Posterior vena cava (tissue), 2 donors: ENCODE results near the gene CDC14A. TPM values are rescaled to one million over a fixed set of nuclear protein-coding genes. Genes with fewer than 3 reads are reported as not detected.

ENCODE experiments used
- DNase-seq: peaks from one replicate; pipeline ENCODE4 v3.0.0-alpha.2; 2020; ENCODE audit warnings: low spot score
- intact Hi-C, 2 donors: fragments of 100-400 bp; cut with DNase I; formaldehyde crosslinking; loops; one replicate each; pipeline versions ENCODE4 v1.14.1 to v1.14.2; 2022 to 2023
- long read RNA-seq, 2 donors: library from polyadenylated mRNA; unstranded; transcript quantifications; one replicate each; pipeline ENCODE4 v2.0.0, GENCODE V29; 2020 to 2021
- total RNA-seq, 2 donors: library from RNA; stranded (reverse); fragmentation: NEBNext Ultra II Directional; extraction: Animal tissue kit (Norgen Biotek cat#: 25700); gene quantifications; one replicate each; pipeline ENCODE4 v1.2.1, GENCODE V29; 2021
- donor health status: DM: yes; HTN: yes; CAD: no.
- donor health status: DM: yes; HTN: yes; CAD: no.

The CDC14A gene, protein sequence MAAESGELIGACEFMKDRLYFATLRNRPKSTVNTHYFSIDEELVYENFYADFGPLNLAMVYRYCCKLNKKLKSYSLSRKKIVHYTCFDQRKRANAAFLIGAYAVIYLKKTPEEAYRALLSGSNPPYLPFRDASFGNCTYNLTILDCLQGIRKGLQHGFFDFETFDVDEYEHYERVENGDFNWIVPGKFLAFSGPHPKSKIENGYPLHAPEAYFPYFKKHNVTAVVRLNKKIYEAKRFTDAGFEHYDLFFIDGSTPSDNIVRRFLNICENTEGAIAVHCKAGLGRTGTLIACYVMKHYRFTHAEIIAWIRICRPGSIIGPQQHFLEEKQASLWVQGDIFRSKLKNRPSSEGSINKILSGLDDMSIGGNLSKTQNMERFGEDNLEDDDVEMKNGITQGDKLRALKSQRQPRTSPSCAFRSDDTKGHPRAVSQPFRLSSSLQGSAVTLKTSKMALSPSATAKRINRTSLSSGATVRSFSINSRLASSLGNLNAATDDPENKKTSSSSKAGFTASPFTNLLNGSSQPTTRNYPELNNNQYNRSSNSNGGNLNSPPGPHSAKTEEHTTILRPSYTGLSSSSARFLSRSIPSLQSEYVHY
- 1 to 10 TPM; 6.5 to 7.5 TPM for total RNA-seq
- long read RNA-seq, donor 1, partial matches to known transcripts, result 1 of 3 reads
- long read RNA-seq, donor 1, other reads (novel, unspliced or antisense), result 2 of 3 reads
- long read RNA-seq, donor 2, full-length matches to known transcripts, result 1 of 5 reads
- long read RNA-seq, donor 2, partial matches to known transcripts, result 0 of 5 reads
- long read RNA-seq, donor 2, other reads (novel, unspliced or antisense), result 4 of 5 reads

DNA sequence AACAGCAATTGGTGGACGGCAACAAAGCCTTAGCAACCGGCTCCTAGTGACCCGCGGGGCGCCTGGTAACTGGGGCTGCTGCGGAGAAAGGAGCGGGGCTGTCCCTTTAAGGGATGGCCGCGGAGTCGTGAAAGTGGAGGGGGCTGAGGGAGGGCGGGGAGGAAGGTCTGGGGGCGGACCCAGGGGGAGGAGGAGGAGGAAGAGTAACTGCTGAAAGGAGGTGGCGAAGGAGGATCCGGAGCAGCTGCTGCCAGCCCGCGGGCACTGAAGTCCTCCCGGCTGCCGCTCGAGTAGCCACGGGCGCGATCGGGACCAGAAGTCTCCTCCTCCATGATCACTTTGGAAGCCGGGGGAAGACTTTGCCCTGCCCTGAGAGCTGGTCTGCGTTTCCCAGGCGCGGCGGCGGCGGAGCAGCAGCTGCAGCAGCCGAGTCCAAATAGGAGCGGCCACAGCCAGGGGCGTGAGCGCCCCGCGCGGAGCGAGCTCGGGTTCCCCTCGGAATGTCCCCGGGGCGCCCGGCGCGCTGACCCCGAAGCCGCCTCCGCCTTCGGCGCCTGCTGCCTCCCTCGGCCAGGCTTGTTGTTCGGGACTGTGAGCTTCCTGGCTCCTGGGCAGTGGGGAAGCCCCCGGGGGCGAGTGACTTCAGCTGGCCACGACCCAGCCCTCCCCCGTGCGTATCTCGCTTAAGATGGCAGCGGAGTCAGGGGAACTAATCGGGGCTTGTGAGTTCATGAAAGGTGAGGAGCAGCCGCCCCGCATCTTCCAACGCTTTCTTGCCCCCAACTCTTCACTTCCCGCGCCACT, at the start of gene CDC14A:
TSS of gene CDC14A (plus strand) at position 240 of the 804 bp plus-strand sequence. CDS start at position 689, 449 bp downstream.
- DNase-seq, result peak; percentile 97
- intact Hi-C loops, result no loop called here

DNA sequence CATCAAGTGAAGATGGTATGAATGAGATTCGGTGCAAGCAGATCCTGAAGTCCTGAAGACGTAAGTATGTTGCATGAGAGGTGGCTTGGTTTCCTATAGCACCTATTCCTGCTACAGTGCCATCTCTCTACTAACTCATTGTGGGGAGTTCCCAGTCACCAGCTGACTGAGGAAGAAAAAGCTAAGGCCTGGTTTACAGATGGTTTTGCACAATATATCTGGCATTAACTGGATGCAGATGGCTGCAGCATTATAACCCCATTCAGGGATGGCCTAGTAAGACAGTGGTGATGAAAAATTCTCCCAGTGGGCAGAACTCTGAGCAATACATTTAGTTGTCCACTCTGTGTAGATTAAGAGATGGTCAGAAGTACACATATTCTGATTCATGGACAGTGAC, 49.6 kb upstream of the CDC14A start:
- intact Hi-C loops, result no loop called here

DNA sequence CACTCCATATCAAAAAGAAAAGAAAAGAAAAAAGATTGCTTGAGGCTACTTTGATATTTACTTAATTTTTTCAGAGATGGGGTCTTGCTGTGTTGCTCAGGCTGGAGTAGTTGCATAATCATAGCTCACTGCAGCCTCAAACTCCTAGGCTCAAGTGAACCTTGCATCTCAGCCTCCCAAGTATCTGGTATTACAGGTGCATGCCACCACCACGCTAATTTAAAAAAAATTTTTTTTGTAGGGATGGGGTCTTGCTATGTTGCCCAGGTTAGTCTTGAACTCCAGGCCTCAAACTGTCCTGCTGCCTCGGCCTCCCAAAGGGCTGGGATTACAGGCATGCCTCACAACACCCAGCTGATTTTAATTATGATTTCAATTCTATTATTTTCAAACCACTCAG, 48.1 kb upstream of the CDC14A start:
- DNase-seq, result no peak
- intact Hi-C loops, result no loop called here

More for the DNA sequence above, 49.6 kb upstream of the CDC14A start:
- no peak for DNase-seq

DNA sequence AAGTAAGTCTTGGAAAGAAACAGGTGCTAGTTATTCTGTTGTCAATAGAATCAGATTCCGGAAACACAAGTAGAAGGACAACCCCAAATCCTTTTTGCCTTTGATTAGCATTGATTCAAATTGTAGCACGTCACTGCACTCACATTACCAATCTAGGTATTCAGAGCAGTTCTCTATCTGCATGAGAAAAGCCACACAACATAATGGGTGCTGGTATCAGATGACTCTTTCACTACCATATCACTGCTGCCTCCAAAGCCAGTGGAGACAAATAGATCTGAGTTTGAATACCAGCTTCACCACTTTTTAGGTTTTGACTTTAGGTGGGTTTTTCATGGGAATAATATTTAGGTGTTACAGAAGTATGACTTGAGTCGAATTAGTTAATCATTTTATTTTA, 47.4 kb upstream of the CDC14A start:
- intact Hi-C loops, result no loop called here
- DNase-seq, result no peak

- intact Hi-C loops, result no loop called here
- no peak for DNase-seq
Measured at GRCh38 chr1:100305954-100306353, 46.4 kb upstream of the CDC14A start.

DNA sequence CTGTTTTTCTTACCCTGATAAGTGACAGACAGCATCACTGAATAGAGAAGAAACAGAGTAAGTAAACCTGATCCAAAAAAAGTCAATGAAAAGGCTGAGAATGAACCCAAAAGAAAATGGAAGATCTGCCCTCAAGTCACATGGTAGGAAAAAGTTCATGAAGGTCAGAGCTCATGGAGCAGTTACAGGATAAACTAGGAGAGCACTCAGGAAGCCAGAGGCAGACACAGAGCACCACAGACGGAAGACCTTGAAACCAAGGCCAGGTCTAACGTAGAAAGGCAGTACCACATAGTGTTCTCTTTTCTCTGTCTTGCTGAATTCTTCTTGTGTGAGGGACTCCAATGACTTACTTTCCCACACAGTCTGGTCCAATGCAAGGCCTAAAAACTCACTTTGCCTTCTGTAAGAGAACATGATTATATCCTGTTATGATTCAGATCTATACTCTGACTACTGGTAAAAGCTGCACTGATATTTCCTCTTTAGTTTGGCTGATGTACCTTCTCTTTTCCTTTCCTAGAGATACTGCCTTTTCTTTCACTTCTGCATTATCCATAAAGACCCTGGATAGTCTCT, 45.5 kb upstream of the CDC14A start:
- intact Hi-C loops, result no loop called here
- no peak for DNase-seq

DNA sequence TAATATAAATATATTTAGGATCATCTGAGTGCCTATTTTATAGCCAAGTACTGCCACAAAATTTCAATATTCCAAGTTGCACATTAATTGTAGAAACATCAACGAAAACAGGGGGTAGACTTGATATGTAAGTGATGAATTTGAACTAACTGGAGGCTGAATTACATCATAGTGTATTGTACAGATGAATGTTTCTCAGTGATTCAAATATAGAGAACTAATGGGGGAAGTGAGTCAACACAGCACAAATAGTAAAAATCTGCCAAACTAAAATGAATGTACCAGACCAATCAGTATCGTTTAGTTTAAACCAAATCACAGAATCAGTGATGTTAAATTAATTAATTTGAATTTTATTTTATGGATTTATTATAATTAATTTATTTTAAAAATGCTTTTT, 43.5 kb upstream of the CDC14A start:
- intact Hi-C loops, result no loop called here
- DNase-seq, result no peak

DNA sequence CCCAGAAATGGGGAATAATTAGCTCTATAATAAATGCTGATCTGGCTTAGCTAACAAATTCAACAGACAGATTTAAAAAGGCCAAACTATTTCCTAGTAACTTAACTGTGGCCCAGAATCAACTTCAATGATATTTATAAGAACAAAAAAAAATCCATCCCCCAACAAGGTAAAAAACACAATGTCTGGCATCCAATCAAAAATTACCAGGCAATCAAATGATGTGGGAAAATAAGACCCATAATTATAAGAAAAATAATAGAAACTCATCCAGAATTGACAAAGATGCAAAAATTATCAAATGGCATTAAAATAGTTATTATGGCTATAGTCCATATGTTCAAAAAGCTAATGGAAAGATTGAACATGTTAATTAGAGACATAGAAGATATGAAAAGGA, 42.4 kb upstream of the CDC14A start:
- intact Hi-C loops, result no loop called here
- no peak for DNase-seq

GRCh38 chr1:100313382-100313781, 38.9 kb upstream of the CDC14A start:
- DNase-seq, result no peak
- intact Hi-C loops, result no loop called here

GRCh38 chr1:100316622-100317021, 35.7 kb upstream of the CDC14A start:
- intact Hi-C loops, result no loop called here
- DNase-seq, result no peak

- intact Hi-C loops, result no loop called here
- no peak for DNase-seq
Measured at GRCh38 chr1:100320311-100321099, 31.8 kb upstream of the CDC14A start.

- DNase-seq, result no peak
- intact Hi-C loops, result no loop called here
Measured at GRCh38 chr1:100321100-100321493, 31.2 kb upstream of the CDC14A start.

DNA sequence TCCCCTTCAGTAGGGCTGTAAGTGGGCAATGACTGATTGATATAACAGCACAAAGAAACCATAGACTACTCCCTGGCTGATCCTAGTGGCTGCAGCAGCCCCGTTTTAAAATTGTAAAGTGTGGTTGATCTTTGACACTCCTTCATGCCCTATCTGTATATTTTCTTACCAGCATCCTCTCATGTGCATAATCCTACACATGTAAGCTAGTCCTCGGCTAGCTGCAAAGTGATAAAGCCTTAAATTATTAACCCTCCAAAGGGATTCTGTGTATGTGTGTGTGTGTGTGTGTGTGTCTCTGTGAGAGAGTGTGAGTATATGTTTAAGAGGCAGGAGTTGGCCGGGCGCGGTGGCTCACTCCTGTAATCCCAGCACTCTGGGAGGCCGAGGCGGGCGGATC, 30.8 kb upstream of the CDC14A start:
- intact Hi-C loops, result no loop called here
- no peak for DNase-seq

GRCh38 chr1:100322436-100323211, 29.7 kb upstream of the CDC14A start:
- DNase-seq, result no peak
- intact Hi-C loops, result no loop called here

- DNase-seq, result no peak
- intact Hi-C loops, result no loop called here
Measured at GRCh38 chr1:100323419-100324106, 28.7 kb upstream of the CDC14A start.

- no peak for DNase-seq
- intact Hi-C loops, result no loop called here
Measured at GRCh38 chr1:100325415-100326324, 26.6 kb upstream of the CDC14A start.
